Right ventricle myocardium superior (tissue), 1 donor: ENCODE data around the gene CLDN12. TPM values are rescaled to one million over a fixed set of nuclear protein-coding genes. Genes with fewer than 3 reads are reported as not detected.
"Not testable (repeated sequence)": the region's sequence is repeated elsewhere in the genome, so short reads cannot be mapped to it uniquely, and the experiment has no call there.

ENCODE experiments used
- ATAC-seq: fragments of 200-7000 bp; cut with Tn5 transposase; one replicate; pipeline ENCODE4 v1.9.1; 2020; ENCODE audit warnings: mild to moderate bottlenecking; ENCODE audit not compliant: poor library complexity
- DNase-seq: peaks from one replicate; pipeline ENCODE4 v3.0.0-alpha.2; 2020
- intact Hi-C: fragments of 100-400 bp; cut with DNase I; formaldehyde crosslinking; loops from one replicate; pipeline ENCODE4 v1.11.2; 2022
- total RNA-seq: library from RNA; stranded (reverse); fragmentation: NEBNext Ultra II Directional; extraction: Animal tissue kit (Norgen Biotek cat#: 25700); gene quantifications from one replicate; pipeline ENCODE4 v1.2.1, GENCODE V29; 2021
- donor health status: DM: no; HTN: yes; CAD: no; lungs with severe emphysema.

Gene CLDN12
- total RNA-seq, 1 donor from 2014 or later: 38.1 TPM

DNA sequence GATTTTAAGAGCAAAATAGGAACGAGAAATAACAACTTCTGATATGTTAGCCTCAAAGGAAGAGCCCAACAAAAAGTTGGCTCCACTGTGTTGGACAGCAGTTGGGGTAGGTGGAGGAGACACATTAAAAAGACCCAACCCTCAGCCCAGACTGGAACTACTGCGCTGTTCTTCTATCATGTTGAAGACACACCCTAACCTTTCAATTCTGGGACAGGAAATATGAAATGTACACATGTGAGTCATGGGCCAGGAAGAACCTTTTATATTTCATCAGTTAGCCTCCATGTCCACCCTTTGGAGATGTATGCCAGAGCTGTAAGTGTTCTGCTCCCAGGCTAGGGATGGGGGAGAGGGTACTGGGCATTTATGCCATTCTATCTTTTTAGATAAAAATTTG is 22.1 kb downstream of the CLDN12 start:
- no peak for ATAC-seq
- no peak for DNase-seq
- intact Hi-C loops: loop anchor here (10.0 kb wide), 3 partner anchors 111 to 271 kb away; partner anchors contain the start of gene STEAP1

DNA sequence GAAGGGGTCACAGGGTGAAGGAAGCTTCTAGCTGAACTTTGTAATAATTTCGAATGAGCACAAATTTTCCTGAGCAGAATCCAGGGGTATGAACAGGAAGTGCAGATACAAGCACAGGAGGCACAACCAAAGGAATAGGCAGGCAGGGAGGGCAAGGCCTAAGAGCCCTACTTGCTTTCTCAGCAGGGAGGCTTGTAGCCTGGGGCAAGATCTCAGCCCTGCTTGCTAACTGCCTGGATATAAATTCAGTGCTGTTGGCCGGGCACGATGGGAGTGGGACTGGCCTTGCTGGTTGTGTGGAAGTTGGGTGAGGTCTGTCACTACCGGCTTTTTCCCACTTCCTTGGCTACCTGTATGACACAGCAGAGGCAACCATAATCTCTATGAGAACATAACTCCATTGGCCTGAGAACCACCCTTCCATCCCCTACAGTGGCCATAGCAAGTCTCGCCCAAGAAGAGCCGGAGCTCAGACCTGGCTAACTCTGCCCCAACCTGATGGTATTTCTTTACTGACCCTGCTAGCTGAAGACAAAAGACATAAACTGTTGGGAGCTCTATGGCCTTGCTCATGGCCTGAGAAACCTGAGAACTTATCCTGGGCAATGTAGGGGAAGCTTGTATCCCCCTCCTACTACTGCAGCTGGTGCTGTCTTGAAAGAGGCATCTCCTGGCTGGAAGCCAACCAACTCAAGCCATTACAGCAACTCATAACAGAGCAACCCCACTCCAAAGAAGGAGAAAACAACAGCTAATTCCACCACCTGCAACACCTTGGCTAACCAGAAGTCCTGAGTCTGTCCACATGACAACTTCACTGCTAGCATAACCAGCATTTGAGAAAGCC is 27.6 kb downstream of the CLDN12 start:
- DNase-seq (no peak), ATAC-seq (no peak)
- intact Hi-C loops: no loop called here

DNA sequence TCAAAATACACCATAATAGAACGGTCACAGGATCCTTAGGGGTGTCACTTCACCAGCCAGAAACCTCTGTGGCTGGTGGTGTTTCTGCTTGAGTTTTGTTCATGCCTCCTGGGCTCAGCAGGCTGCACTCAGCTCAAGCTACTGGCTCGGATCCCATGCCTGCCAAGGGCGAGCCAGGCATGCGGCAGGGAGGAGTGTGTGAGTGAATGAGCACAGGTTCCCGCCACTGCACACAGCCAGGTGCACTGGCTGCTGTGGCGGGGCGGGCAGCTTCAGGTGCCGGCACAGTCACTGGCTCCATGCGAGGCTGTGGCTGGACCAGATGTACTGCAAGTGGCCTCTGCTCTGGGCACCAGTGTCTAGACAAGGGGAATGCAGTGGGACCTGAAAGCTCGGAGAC is 29.5 kb downstream of the CLDN12 start:
- ATAC-seq: no peak
- DNase-seq: no peak
- intact Hi-C loops: no loop called here

DNA sequence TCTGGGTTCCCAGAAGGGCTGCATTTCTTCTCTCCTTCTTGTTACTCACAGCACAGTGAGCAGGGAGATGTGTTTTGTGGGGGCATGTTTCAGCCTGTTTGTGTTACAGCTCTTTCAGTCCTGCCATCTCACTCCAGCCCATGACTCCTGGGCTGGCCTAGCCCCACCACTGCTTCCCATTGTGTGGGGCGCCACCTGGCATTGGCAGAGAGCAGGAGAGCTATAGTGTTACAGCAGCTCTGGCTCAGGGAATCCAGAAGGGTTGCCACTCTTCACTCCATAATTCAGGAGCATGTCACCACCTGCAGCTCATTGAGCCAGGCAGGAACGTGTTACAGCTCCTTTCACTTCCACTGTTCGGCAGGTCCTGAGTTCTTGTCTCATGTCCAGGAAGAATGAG is 30.0 kb downstream of the CLDN12 start:
- intact Hi-C loops: no loop called here
- ATAC-seq (no peak), DNase-seq (no peak)

DNA sequence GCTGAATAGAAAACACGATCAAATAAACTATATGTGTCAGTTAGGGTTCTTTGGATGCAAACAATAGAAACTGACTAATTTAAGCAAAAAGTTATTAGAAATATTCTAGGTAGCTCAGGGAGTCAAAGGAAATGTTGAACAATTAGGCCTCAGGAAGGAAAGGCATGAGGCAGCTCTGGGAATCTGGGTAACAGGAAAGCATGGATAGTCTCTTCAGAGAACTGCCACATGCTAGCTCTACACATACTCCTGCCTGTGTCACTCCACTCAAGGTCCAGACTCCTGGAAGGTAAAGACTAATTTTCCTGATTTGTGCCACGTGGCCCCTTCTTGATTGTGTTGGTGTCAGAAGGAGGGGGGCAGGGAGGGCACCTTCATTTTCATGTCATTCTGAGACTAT is 42.4 kb downstream of the CLDN12 start:
- DNase-seq (no peak), ATAC-seq (no peak)
- intact Hi-C loops: no loop called here

DNA sequence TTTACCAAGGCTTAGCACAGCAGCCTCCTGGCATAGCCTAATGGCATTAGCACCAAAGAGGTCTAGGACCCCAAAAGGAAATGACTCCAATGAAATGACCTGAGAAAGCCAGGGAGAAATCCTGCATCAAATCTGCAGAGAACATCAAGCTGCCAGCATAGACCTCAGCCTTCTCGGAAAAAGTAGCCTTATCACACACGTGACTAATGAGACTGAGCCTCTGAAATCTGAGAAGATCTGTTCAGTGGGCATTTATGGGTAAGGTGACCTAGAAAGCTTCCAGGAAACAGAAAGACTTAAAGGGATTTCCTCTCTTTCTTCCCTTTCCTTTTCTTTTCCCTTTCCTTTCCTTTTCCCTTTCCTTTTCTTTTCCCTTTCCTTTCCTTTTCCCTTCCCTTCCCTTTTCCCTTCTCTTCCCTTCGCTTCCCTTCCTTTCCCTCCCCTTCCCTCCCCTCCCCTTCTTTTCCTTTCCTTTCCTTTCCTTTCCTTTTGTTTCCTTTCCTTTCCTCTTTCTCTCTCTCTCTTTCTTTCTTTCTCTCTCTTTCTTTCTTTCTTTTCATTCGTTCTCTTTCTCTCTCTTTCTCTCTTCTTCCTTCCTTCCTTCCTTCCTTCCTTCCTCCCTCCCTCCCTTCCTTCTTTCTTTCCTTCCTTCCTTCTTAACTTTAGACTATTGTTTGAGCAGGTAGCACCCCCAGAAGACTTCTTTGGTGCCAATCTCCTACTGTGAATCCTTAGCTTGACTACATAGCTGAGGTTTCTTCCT is 43.1 kb downstream of the CLDN12 start:
- intact Hi-C loops: no loop called here
- DNase-seq (no peak), ATAC-seq (no peak)

DNA sequence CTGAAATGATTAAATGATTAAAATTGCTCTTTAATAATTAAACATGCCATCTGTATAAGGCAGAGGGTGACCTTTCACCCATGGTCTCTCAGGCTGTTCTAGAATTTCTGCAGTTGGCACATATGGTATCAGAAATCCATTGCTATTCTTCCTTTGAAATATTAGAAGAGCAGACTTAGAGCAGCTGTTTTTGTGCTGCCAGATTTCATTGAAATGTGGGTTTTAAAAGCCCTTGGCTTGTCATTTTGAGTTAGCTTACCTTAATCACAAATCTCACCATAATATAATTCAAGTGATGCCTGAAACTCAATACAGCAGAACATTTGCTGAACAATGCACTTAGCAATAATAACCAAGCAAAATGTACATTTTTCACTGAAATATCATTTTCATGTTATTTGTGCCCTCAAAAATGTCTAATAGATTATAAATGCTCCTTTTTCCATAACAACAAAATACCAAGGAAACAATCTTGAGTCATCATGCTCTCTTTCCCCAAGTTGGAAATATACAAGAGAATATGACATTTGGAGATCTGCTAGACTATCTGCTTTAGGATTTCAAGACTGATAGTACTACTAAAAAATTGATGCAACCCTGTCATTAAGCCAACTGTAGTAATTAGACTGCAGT is 50.1 kb downstream of the CLDN12 start:
- ATAC-seq (no peak), DNase-seq (no peak)
- intact Hi-C loops: loop anchor here (10.0 kb wide), 2 partner anchors 171 to 581 kb away; no protein-coding TSS in a partner anchor

DNA sequence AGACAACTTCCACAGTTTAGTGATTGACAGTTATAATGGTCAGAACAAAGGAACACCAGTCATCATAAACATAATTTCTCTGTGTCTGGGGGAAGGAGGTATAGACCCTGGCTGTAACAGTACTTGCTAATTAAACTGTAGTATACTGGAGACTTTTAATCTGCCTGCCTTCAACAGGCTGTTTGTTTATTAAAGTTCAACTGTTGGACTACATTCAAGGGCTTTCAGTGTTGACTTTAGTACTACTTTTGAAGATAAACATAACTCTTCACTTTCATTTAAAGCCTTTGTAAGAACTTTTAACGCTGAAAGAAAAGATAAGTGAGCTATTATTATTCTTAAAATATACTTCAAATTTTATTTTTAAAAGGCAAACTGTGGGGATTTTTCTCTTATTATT is 50.7 kb downstream of the CLDN12 start:
- DNase-seq (no peak), ATAC-seq (no peak)
- intact Hi-C loops: loop anchor here (10.0 kb wide), 2 partner anchors 171 to 581 kb away; no protein-coding TSS in a partner anchor

DNA sequence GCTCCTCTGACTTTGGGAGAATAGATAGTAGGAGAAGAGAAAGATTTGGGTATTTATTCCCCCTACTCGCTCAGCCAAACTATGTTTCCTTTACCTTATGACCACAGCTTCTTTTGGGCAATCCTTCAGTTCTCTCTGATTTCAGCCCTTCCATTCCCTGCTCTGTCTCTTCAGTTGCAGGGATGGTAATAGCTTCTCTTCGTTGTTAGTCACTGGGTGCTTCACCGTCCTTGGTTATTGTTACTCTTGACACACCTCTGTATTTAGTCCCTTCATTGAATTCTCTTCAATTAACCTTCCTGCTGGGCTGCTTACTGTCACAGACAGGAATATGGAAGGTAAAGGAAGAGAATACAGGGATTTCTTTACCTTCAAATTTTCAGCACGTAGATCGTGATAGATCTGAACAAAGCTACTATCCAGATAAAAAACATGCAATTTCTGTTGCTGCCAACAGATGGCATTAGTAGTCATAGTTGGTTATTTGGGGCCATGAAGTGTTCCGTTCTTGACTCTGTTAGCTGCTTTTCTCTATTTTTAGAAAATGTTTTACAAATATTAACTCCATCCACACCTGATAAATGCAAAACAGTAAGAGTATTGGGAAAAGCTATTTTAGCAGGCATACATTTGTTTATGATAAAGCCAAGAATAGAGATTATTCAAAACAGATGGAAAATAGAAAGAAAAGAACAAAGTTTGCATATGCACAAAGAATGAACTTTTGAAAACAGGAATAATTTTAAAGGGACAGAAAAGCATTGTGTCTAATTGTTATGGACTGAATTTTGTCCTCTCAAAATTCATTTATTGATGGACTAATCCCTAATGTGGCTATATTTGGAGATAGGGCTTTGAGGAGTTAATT is 52.1 kb downstream of the CLDN12 start:
- DNase-seq: no peak

DNA sequence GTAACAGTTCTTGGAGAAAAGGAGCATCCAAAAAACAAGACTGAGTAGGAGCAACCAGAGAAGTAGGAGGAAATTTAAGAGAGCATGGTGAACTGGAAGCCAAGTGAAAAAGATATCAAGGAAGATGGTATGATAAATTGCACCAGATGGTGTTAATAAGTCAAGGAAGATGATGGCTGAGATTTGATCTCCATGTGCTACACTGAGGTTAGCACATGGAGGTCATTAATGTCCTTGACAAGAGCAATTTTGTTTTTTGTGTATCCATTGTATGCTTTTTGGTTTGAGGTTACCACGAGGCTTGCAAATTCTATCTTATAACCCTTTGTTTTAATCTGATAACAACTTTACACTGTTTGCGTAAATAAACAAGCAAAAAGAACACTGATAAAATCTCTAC is 54.8 kb downstream of the CLDN12 start:
- no peak for DNase-seq
- intact Hi-C loops: loop anchor here (10.0 kb wide), 2 partner anchors 167 to 577 kb away; no protein-coding TSS in a partner anchor
- no peak for ATAC-seq

More for the DNA sequence above, 52.1 kb downstream of the CLDN12 start:
- ATAC-seq: peak; percentile 90
- intact Hi-C loops: loop anchor here (10.0 kb wide), 2 partner anchors 169 to 579 kb away; no protein-coding TSS in a partner anchor

DNA sequence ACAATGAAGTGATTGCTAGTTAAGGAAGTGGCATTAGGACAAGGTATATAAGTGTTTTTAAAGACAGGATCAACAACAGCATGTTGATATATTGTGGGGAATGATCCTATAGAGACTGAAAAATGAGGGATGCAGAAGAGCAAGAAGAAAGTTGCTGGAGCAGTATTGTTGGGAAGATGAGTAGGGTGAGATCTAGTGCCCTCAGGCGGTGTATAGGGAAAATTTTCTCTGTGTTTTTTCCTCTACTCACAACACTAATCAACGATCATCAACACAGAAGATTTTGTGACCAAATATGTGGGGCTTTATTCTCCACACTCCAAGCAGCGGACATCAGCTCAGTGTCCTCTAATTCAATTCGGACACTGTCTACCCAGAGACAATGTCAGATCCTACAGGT is 56.6 kb downstream of the CLDN12 start:
- intact Hi-C loops: loop anchor here (10.0 kb wide), 2 partner anchors 165 to 575 kb away; no protein-coding TSS in a partner anchor
- ATAC-seq: no peak

DNA sequence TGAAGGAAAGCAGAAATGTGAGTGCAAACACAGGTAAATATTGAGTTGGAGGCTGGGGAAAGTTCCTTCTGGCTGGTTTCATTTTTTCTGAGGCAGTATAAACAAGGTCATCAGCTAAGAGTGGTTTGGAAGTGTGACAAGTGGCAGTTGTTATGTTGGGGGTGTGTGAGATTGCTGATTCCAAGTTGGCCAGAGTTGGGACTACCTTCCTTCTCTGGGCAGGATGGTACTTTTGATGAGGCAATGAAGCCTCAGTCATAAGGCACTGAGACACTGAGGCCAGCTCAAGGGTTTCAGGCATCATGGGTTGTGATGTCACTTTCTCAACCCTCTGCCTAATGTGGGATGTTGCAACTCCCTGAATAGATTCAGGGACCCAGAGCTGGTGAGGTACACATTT is 58.0 kb downstream of the CLDN12 start:
- peak; percentile 30 for ATAC-seq
- intact Hi-C loops: no loop called here
- DNase-seq: no peak

More for the DNA sequence above, 56.6 kb downstream of the CLDN12 start:
- DNase-seq: no peak

DNA sequence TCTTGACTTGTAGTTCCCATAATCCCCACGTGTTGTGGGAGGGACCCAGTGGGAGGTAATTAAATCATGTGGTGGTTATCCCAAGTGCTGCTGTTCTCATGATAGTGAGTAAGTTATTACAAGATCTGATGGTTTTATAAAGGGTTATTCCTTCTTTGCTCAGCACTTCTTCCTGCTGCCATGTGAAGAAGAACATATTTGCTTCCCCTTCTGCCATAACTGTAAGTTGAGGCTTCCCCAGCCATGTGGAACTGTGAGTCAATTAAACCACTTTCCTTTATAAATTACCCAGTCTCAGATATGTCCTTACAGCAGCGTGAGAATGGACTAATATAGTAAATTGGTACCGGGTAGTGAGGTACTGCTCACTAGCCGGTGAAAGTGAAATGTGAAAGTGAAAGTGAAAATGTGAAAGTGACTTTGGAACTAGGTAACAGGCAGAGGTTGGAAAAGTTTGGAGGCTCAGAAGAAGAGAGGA is 59.9 kb downstream of the CLDN12 start:
- DNase-seq, intact Hi-C loops: not testable (repeated sequence)
- ATAC-seq: peak; percentile 67

Other genes with a start within 250 kb of the CLDN12 start
- gene STEAP1, start 249.0 kb upstream of the CLDN12 start, total RNA-seq: 1.2 TPM
- 10.5 TPM for gene STEAP2, start 191.7 kb upstream of the CLDN12 start, total RNA-seq
- 1.3 TPM for gene CFAP69, start 158.3 kb upstream of the CLDN12 start, total RNA-seq
- gene FAM237B, start 82.2 kb upstream of the CLDN12 start, total RNA-seq: not detected
- gene GTPBP10, start 56.7 kb upstream of the CLDN12 start, total RNA-seq: 28.1 TPM
- not detected for gene PTTG1IP2, start 66.2 kb downstream of the CLDN12 start, total RNA-seq
- gene CDK14, start 192.9 kb downstream of the CLDN12 start, total RNA-seq: 24.2 TPM